Esophagus muscularis mucosa (tissue), 4 donors: Measurements from ENCODE around the gene MRPL23. TPM values are rescaled to one million over a fixed set of nuclear protein-coding genes. Genes with fewer than 3 reads are reported as not detected.

Experiments
- DNase-seq: peaks from one replicate; pipeline ENCODE4 v3.0.0-alpha.2; 2017; ENCODE audit errors: extremely low spot score
- H3K27ac ChIP-seq, 4 donors: fragments of 200-600 bp; sonication (generic); replicated peaks in 1 of 4; 1 replicate in 3 of 4; 2 replicates in 1 of 4; pipeline ENCODE4 v1.5.1; 2016 to 2019; ENCODE audit warnings: mild to moderate bottlenecking in 1 of 4
- H3K27me3 ChIP-seq, 4 donors: fragments of 200-600 bp; sonication (generic); one replicate each; pipeline versions ENCODE4 v1.5.1 to v1.6.0; 2016 to 2019
- H3K36me3 ChIP-seq, 4 donors: fragments of 200-600 bp; sonication (generic); one replicate each; pipeline ENCODE4 v1.5.1; 2016 to 2019
- H3K4me1 ChIP-seq, 4 donors: fragments of 200-600 bp; sonication (generic); one replicate each; pipeline ENCODE4 v1.5.1; 2016 to 2019
- H3K4me3 ChIP-seq, 4 donors: fragments of 200-600 bp; sonication (generic); 1 replicate in 2 of 4; 2 replicates in 2 of 4; pipeline ENCODE4 v1.5.1; 2016 to 2019; ENCODE audit warnings: mild to moderate bottlenecking in 4 of 4, moderate library complexity in 1 of 4
- H3K9me3 ChIP-seq, 4 donors: fragments of 200-600 bp; sonication (generic); 1 replicate in 3 of 4; 2 replicates in 1 of 4; pipeline ENCODE4 v1.5.1; 2016 to 2019
- CTCF ChIP-seq, 3 experiments: fragments of 200-600 bp in 2 of 3; fragments of 450-650 bp in 1 of 3; sonication (generic) in 2 of 3; IDR thresholded peaks; one replicate each; pipeline ENCODE4 v1.5.1; 2017 to 2019; ENCODE audit warnings: antibody characterized with exemption in 3 of 3, mild to moderate bottlenecking in 2 of 3, moderate library complexity in 1 of 3
- EP300 ChIP-seq: sonication (generic); formaldehyde crosslinking; IDR thresholded peaks from one replicate; pipeline ENCODE4 v1.6.1; 2017; ENCODE audit warnings: antibody characterized with exemption
- POLR2A ChIP-seq: fragments of 450-650 bp; IDR thresholded peaks from one replicate; pipeline ENCODE4 v1.6.1; 2017; ENCODE audit warnings: antibody characterized with exemption, moderate library complexity, mild to moderate bottlenecking, low read depth
- POLR2AphosphoS5 ChIP-seq, 2 donors: sonication (generic); formaldehyde crosslinking; IDR thresholded peaks; one replicate each; pipeline ENCODE4 v1.6.1; 2017; ENCODE audit warnings: antibody characterized with exemption in 2 of 2
- WGBS: methylation state at CpG from one replicate; pipeline ENCODE4 v1.1.5; 2018; 5-methylcytosine and 5-hydroxymethylcytosine counted together
- intact Hi-C: fragments of 100-400 bp; cut with DNase I; formaldehyde crosslinking; loops from one replicate; pipeline ENCODE4 v1.15.1; 2023
- total RNA-seq, 4 donors: library from RNA; depleted of rRNA; stranded (reverse); fragments of >200 nt; gene quantifications; one replicate each; pipeline versions ENCODE4 v1.1.0 to v1.2.1, GENCODE V29; 2016

Gene MRPL23
- total RNA-seq, 4 donors from 2014 or later = 82.0 to 153 (median 92.4) TPM

GRCh38 chr11:1932681-1933080 is 14.5 kb upstream of the MRPL23 start:
- peaks cover 0 to 6% (median 0%) of the 10 kb centered on the region in 4 donors for H3K27me3 ChIP-seq
- H3K4me1 ChIP-seq = peaks cover 7 to 22% (median 13%) of the 10 kb centered on the region in 4 donors
- intact Hi-C loops = no loop called here
- H3K4me3 ChIP-seq = no peak overlapping the region
- 96% methylated on average over 4 of the region's 4 CpGs for whole genome bisulfite sequencing
- peak overlapping the region in 2 of 4 donors; percentile 25 to 40 for H3K27ac ChIP-seq
- TF ChIP-seq POLR2A = no peak
- TF ChIP-seq POLR2AphosphoS5 (IDR thresholded peaks at IDR 0.05) = no peak
- no peak for TF ChIP-seq CTCF (IDR thresholded peaks at IDR 0.05)
- TF ChIP-seq EP300 = no peak
- peaks cover 0 to 3% (median 0%) of the 10 kb centered on the region in 4 donors for H3K36me3 ChIP-seq
- H3K9me3 ChIP-seq = no peaks in the 10 kb centered on the region
- DNase-seq = no peak

- TF ChIP-seq POLR2A = no peak
- no peak for TF ChIP-seq POLR2AphosphoS5 (IDR thresholded peaks at IDR 0.05)
- no peak for TF ChIP-seq EP300
- no peak for TF ChIP-seq CTCF (IDR thresholded peaks at IDR 0.05)
- H3K36me3 ChIP-seq = peaks cover 0 to 3% (median 0%) of the 10 kb centered on the region in 4 donors
- no peak overlapping the region for H3K27ac ChIP-seq
- peaks cover 0 to 16% (median 0%) of the 10 kb centered on the region in 4 donors for H3K27me3 ChIP-seq
- peaks cover 4 to 17% (median 11%) of the 10 kb centered on the region in 4 donors for H3K4me1 ChIP-seq
- no peaks in the 10 kb centered on the region for H3K9me3 ChIP-seq
- intact Hi-C loops = no loop called here
- H3K4me3 ChIP-seq = no peak overlapping the region
- 95% methylated on average over 15 of the region's 18 CpGs for WGBS
- no peak for DNase-seq
Measured at GRCh38 chr11:1933416-1934334, 13.5 kb upstream of the MRPL23 start.

GRCh38 chr11:1934335-1935155 is 12.6 kb upstream of the MRPL23 start:
- WGBS = 92% methylated on average over 15 of the region's 24 CpGs
- intact Hi-C loops = no loop called here
- Histone ChIP-seq H3K27me3 (peaks cover 0 to 22% (median 0%) of the 10 kb centered on the region in 4 donors), H3K4me3 (no peak overlapping the region), H3K4me1 (peaks cover 9 to 24% (median 19%) of the 10 kb centered on the region in 4 donors), H3K27ac (no peak overlapping the region), H3K9me3 (no peaks in the 10 kb centered on the region), H3K36me3 (peaks cover 0 to 3% (median 0%) of the 10 kb centered on the region in 4 donors)
- no peak for TF ChIP-seq CTCF (IDR thresholded peaks at IDR 0.05)
- DNase-seq = no peak

GRCh38 chr11:1935156-1936071 is 11.7 kb upstream of the MRPL23 start:
- no peak for DNase-seq
- 89% methylated on average over 10 of the region's 33 CpGs for WGBS
- intact Hi-C loops = loop anchor here (2.0 kb wide), 1 partner anchor 21 kb away; no protein-coding TSS in a partner anchor

More at GRCh38 chr11:1935156-1936071, 11.7 kb upstream of the MRPL23 start:
- peaks cover 0 to 3% (median 0%) of the 10 kb centered on the region in 4 donors for H3K36me3 ChIP-seq
- H3K4me3 ChIP-seq = no peak overlapping the region
- TF ChIP-seq POLR2AphosphoS5 (IDR thresholded peaks at IDR 0.05) = no peak
- no peak for TF ChIP-seq EP300
- no peak for TF ChIP-seq CTCF (IDR thresholded peaks at IDR 0.05)
- TF ChIP-seq POLR2A = no peak
- H3K9me3 ChIP-seq = no peaks in the 10 kb centered on the region
- no peak overlapping the region for H3K27ac ChIP-seq
- peaks cover 0 to 22% (median 0%) of the 10 kb centered on the region in 4 donors for H3K27me3 ChIP-seq
- H3K4me1 ChIP-seq = peaks cover 9 to 24% (median 19%) of the 10 kb centered on the region in 4 donors
